Measurements from ENCODE around the gene CEACAM16. TPM values are rescaled to one million over a fixed set of nuclear protein-coding genes. Genes with fewer than 3 reads are reported as not detected.

Gene CEACAM16
- not detected for total RNA-seq

GRCh38 chr19:44698492-44699201 lies at the start of gene CEACAM16:
Gene CEACAM16 (plus strand): TSS chr19:44699151. CDS start chr19:44701457, 2,306 bp downstream.
- TF ChIP-seq, protein P1, sequence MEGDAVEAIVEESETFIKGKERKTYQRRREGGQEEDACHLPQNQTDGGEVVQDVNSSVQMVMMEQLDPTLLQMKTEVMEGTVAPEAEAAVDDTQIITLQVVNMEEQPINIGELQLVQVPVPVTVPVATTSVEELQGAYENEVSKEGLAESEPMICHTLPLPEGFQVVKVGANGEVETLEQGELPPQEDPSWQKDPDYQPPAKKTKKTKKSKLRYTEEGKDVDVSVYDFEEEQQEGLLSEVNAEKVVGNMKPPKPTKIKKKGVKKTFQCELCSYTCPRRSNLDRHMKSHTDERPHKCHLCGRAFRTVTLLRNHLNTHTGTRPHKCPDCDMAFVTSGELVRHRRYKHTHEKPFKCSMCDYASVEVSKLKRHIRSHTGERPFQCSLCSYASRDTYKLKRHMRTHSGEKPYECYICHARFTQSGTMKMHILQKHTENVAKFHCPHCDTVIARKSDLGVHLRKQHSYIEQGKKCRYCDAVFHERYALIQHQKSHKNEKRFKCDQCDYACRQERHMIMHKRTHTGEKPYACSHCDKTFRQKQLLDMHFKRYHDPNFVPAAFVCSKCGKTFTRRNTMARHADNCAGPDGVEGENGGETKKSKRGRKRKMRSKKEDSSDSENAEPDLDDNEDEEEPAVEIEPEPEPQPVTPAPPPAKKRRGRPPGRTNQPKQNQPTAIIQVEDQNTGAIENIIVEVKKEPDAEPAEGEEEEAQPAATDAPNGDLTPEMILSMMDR (IDR thresholded peaks at IDR 0.05): no peak
- TF ChIP-seq POLR2A (IDR thresholded peaks at IDR 0.05): no peak
- peak within 1 kb of the TSS in 1 of 4 donors; percentile 16 for H3K27ac ChIP-seq
- no peak for DNase-seq
- H3K36me3 ChIP-seq: no peaks in the 10 kb centered on the region
- H3K4me1 ChIP-seq: peaks cover 0 to 17% (median 0%) of the 10 kb centered on the region in 4 donors
- no peak within 1 kb of the TSS for H3K4me3 ChIP-seq
- no peaks in the 10 kb centered on the region for H3K27me3 ChIP-seq
- no peaks in the 10 kb centered on the region for H3K9me3 ChIP-seq

DNA sequence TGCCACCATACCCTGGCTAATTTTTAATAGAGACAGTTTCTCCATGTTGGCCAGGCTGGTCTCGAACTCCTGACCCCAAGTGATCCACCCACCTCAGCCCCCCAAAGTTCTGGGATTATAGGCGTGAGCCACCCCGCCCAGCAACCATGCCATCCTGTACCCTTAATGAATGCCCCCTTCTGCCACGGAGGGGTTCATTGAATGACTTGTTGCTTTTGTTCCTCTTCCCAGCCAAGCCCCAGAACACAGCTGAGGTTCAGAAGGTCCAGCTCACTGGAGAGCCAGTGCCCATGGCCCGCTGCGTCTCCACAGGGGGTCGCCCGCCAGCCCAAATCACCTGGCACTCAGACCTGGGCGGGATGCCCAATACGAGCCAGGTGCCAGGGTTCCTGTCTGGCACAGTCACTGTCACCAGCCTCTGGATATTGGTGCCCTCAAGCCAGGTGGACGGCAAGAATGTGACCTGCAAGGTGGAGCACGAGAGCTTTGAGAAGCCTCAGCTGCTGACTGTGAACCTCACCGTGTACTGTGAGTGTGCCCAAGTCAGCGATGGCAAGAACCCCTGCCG lies 49.3 kb upstream of the CEACAM16 start:
- Histone ChIP-seq H3K36me3 (peaks cover 0 to 71% (median 0%) of the 10 kb centered on the region in 3 donors), H3K4me3 (no peak overlapping the region), H3K27ac (no peak overlapping the region)

DNA sequence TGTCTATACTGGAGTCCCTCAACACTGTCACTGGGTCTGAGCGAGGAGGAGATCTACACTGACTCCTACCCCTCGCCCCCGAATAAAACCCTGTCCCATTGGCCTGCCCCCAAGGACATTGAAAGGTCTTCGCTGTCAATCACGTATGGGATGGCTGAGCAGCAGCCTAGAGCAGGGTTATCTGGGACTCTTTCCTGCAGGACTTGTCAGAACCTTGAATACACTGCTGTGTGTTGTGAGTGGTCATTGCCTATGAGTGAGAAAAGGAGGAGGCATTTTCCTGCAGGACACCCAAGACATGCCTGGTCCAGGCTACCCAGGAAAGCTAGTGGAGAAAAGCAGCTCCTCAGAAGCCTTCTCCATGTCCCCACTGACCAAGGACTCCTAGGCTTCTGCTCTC lies 45.6 kb upstream of the CEACAM16 start:
- H3K36me3 ChIP-seq: peaks cover 0 to 70% (median 0%) of the 10 kb centered on the region in 3 donors
- H3K9me3 ChIP-seq: no peaks in the 10 kb centered on the region
- H3K27ac ChIP-seq: no peak overlapping the region
- no peak for DNase-seq
- H3K4me3 ChIP-seq: no peak overlapping the region
- peaks cover 0 to 7% (median 2%) of the 10 kb centered on the region in 4 donors for H3K4me1 ChIP-seq
- H3K27me3 ChIP-seq: no peaks in the 10 kb centered on the region
- TF ChIP-seq, protein P1 (IDR thresholded peaks at IDR 0.05): no peak
- TF ChIP-seq POLR2A (IDR thresholded peaks at IDR 0.05): no peak

More for the DNA sequence above, 49.3 kb upstream of the CEACAM16 start:
- Histone ChIP-seq H3K4me1 (peaks cover 0 to 21% (median 4%) of the 10 kb centered on the region in 4 donors), H3K9me3 (no peaks in the 10 kb centered on the region), H3K27me3 (no peaks in the 10 kb centered on the region)
- DNase-seq: peak in 1 of 3 donors; percentile 34
- TF ChIP-seq, protein P1 (IDR thresholded peaks at IDR 0.05): no peak
- TF ChIP-seq POLR2A (IDR thresholded peaks at IDR 0.05): no peak

DNA sequence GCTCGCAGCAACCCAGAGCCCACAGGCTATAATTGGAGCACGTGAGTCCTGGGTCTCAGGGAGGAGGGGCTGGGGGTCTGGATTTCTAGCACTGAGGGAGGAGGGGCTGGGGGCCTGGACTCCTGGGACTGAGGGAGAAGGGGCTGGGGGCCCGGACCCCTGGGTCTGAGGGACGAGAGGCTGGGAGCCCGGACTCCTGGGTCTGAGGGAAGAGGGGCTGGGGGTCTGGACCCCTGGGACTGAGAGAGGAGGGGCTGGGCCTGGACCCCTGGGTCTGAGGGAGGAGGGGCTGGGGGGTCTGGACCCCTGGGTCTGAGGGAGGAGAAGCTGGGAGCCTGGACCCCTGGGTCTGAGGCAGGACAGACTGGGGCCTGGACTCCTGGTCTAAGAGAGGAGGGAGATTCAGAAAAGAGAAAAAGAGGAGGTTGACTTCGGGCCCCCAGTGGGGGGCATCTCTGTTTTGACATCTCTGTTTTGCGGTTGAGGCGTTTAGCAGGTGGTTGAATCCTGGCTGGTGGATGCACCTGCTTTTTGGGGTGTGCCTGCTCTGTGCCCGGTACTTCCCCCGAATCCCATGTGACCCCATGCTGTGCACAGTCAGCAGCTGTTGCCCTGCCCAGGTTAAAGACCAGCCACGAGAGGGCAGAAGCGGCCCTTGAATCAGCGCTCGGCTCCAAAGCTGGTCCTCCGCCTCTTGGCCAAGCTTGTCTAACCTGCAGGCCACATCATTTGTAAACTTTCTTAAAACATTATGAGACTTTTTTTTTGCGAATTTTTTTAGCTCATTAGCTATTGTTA lies 44.8 kb upstream of the CEACAM16 start:
- peak; percentile 85 to 94 (median 86) for DNase-seq

More for the DNA sequence above, 44.8 kb upstream of the CEACAM16 start:
- Histone ChIP-seq H3K36me3 (peaks cover 0 to 75% (median 0%) of the 10 kb centered on the region in 3 donors), H3K27me3 (no peaks in the 10 kb centered on the region), H3K27ac (no peak overlapping the region), H3K4me1 (peaks cover 0 to 7% (median 1%) of the 10 kb centered on the region in 4 donors), H3K9me3 (no peaks in the 10 kb centered on the region), H3K4me3 (no peak overlapping the region)
- no peak for TF ChIP-seq POLR2A (IDR thresholded peaks at IDR 0.05)
- TF ChIP-seq, protein P1 (IDR thresholded peaks at IDR 0.05): peak; percentile 28 to 85 (median 62)

Measured in Peyer's patch (tissue), 4 donors.